ENCODE results near the gene PSPH. TPM values are rescaled to one million over a fixed set of nuclear protein-coding genes. Genes with fewer than 3 reads are reported as not detected.

Gene PSPH
- total RNA-seq, 1 donor from 2014 or later: 13.5 TPM

Other genes starting within 250 kb of the PSPH start
- gene SEPTIN14, start 188.7 kb downstream of the PSPH start, total RNA-seq: not detected in 2 replicates
- gene ZNF713, start 164.0 kb downstream of the PSPH start, total RNA-seq: 2.0 and 2.3 TPM in 2 replicates
- 16.4 and 16.6 TPM in 2 replicates for gene MRPS17, start 99.6 kb downstream of the PSPH start, total RNA-seq
- gene NIPSNAP2, start 86.9 kb downstream of the PSPH start, total RNA-seq: 36.2 TPM in 2 replicates
- gene CCT6A, start 321 bp upstream of the PSPH start, total RNA-seq: 167 and 172 TPM in 2 replicates
- 117 and 124 TPM in 2 replicates for gene SUMF2, start 12.8 kb upstream of the PSPH start, total RNA-seq
- 3.6 and 3.7 TPM in 2 replicates for gene PHKG1, start 41.5 kb upstream of the PSPH start, total RNA-seq
- gene CHCHD2, start 55.0 kb upstream of the PSPH start, total RNA-seq: 535 and 541 TPM in 2 replicates
- gene NUPR2, start 65.0 kb upstream of the PSPH start, total RNA-seq: not detected in 2 replicates